ENCODE measurements around the gene CCDC73.

Gene CCDC73

GRCh38 chr11:32566517-32566916 lies 227.9 kb downstream of the CCDC73 start:
- TF ChIP-seq GABPA (IDR thresholded peaks at IDR 0.05; ENCODE audit: low read depth) = no peak
- DNase-seq (ENCODE audit: low read depth in 1 of 2, low spot score in 1 of 2) = no peak

DNA sequence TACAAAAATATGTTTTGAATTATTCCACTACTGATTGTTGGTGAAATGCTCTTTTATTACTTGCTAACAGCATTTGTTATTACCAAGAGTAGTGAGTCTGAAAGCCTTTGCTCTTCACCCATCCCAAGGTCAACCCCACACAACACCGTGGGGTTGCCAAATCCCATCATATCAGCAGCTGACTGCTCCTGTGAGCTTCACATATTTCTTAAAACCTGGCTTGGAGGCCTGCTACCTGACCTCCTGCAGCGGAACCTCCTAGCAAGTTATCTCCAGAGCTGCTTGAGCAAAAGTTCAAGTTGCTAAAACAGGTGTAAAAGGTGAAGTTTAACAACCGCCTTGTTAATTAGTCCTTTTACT lies 230.9 kb downstream of the CCDC73 start:
- no peak overlapping the region for H3K27ac ChIP-seq (replicated peaks)
- no peak for DNase-seq (ENCODE audit: low read depth in 1 of 2, low spot score in 1 of 2)
- TF ChIP-seq SPI1 (IDR thresholded peaks at IDR 0.05; ENCODE audit: borderline replicate concordance, low read depth) = no peak
- TF ChIP-seq POLR2AphosphoS5 (IDR thresholded peaks at IDR 0.05; ENCODE audit: low read depth) = no peak
- TF ChIP-seq, protein P1, sequence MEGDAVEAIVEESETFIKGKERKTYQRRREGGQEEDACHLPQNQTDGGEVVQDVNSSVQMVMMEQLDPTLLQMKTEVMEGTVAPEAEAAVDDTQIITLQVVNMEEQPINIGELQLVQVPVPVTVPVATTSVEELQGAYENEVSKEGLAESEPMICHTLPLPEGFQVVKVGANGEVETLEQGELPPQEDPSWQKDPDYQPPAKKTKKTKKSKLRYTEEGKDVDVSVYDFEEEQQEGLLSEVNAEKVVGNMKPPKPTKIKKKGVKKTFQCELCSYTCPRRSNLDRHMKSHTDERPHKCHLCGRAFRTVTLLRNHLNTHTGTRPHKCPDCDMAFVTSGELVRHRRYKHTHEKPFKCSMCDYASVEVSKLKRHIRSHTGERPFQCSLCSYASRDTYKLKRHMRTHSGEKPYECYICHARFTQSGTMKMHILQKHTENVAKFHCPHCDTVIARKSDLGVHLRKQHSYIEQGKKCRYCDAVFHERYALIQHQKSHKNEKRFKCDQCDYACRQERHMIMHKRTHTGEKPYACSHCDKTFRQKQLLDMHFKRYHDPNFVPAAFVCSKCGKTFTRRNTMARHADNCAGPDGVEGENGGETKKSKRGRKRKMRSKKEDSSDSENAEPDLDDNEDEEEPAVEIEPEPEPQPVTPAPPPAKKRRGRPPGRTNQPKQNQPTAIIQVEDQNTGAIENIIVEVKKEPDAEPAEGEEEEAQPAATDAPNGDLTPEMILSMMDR (IDR thresholded peaks at IDR 0.05; ENCODE audit: insufficient read depth, low read length) = no peak
- TF ChIP-seq GABPA (IDR thresholded peaks at IDR 0.05; ENCODE audit: low read depth) = no peak
- TF ChIP-seq, protein P2, sequence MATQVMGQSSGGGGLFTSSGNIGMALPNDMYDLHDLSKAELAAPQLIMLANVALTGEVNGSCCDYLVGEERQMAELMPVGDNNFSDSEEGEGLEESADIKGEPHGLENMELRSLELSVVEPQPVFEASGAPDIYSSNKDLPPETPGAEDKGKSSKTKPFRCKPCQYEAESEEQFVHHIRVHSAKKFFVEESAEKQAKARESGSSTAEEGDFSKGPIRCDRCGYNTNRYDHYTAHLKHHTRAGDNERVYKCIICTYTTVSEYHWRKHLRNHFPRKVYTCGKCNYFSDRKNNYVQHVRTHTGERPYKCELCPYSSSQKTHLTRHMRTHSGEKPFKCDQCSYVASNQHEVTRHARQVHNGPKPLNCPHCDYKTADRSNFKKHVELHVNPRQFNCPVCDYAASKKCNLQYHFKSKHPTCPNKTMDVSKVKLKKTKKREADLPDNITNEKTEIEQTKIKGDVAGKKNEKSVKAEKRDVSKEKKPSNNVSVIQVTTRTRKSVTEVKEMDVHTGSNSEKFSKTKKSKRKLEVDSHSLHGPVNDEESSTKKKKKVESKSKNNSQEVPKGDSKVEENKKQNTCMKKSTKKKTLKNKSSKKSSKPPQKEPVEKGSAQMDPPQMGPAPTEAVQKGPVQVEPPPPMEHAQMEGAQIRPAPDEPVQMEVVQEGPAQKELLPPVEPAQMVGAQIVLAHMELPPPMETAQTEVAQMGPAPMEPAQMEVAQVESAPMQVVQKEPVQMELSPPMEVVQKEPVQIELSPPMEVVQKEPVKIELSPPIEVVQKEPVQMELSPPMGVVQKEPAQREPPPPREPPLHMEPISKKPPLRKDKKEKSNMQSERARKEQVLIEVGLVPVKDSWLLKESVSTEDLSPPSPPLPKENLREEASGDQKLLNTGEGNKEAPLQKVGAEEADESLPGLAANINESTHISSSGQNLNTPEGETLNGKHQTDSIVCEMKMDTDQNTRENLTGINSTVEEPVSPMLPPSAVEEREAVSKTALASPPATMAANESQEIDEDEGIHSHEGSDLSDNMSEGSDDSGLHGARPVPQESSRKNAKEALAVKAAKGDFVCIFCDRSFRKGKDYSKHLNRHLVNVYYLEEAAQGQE (IDR thresholded peaks at IDR 0.05; ENCODE audit: insufficient replicate concordance, low read depth) = no peak
- no peak overlapping the region for H3K4me3 ChIP-seq (replicated peaks; ENCODE audit: insufficient read depth, low read length)
- no peaks in the 10 kb centered on the region for H3K27me3 ChIP-seq (ENCODE audit: insufficient read depth, poor library complexity, severe bottlenecking)

More at GRCh38 chr11:32566517-32566916, 227.9 kb downstream of the CCDC73 start:
- Histone ChIP-seq H3K4me3 (replicated peaks; ENCODE audit: insufficient read depth, low read length) (no peak overlapping the region), H3K27me3 (ENCODE audit: insufficient read depth, poor library complexity, severe bottlenecking) (no peaks in the 10 kb centered on the region), H3K27ac (replicated peaks) (no peak overlapping the region)

- Histone ChIP-seq H3K4me3 (replicated peaks; ENCODE audit: insufficient read depth, low read length) (no peak overlapping the region), H3K27ac (replicated peaks) (no peak overlapping the region), H3K27me3 (ENCODE audit: insufficient read depth, poor library complexity, severe bottlenecking) (no peaks in the 10 kb centered on the region)
- no peak for DNase-seq (ENCODE audit: low read depth in 1 of 2, low spot score in 1 of 2)
- TF ChIP-seq, protein P2 (IDR thresholded peaks at IDR 0.05; ENCODE audit: insufficient replicate concordance, low read depth) = no peak
- TF ChIP-seq SPI1 (IDR thresholded peaks at IDR 0.05; ENCODE audit: borderline replicate concordance, low read depth) (no peak), GABPA (IDR thresholded peaks at IDR 0.05; ENCODE audit: low read depth) (no peak), POLR2AphosphoS5 (IDR thresholded peaks at IDR 0.05; ENCODE audit: low read depth) (no peak)
- TF ChIP-seq, protein P1 (IDR thresholded peaks at IDR 0.05; ENCODE audit: insufficient read depth, low read length) = no peak
Measured at GRCh38 chr11:32562839-32563599, 231.4 kb downstream of the CCDC73 start.

DNA sequence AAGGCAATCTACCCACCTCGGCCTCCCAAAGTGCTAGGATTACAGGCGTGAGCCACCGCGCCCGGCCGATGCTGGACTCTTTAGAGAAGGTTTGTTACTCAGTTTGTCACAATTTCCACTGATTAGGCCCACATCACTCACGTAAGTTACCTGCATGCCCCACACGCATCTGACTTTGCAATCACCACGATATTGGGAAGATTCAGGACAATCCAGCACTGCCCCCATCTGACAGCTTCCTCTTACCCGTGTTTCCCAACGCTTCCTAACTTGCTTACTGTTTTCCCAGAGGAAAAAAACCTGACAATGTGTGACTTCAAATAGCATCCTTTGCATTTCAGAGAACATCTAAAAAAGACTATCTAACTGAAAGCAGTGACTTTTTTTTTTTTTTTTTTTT lies 232.6 kb downstream of the CCDC73 start:
- no peak overlapping the region for H3K27ac ChIP-seq (replicated peaks)
- no peaks in the 10 kb centered on the region for H3K27me3 ChIP-seq (ENCODE audit: insufficient read depth, poor library complexity, severe bottlenecking)
- TF ChIP-seq, protein P1 (IDR thresholded peaks at IDR 0.05; ENCODE audit: insufficient read depth, low read length) = no peak
- TF ChIP-seq POLR2AphosphoS5 (IDR thresholded peaks at IDR 0.05; ENCODE audit: low read depth) (no peak), SPI1 (IDR thresholded peaks at IDR 0.05; ENCODE audit: borderline replicate concordance, low read depth) (no peak)
- TF ChIP-seq, protein P2 (IDR thresholded peaks at IDR 0.05; ENCODE audit: insufficient replicate concordance, low read depth) = no peak

More for the DNA sequence above, 232.6 kb downstream of the CCDC73 start:
- H3K4me3 ChIP-seq (replicated peaks; ENCODE audit: insufficient read depth, low read length) = no peak overlapping the region
- DNase-seq (ENCODE audit: low read depth in 1 of 2, low spot score in 1 of 2) = no peak
